Measurements from ENCODE around the gene GNE. TPM values are rescaled to one million over a fixed set of nuclear protein-coding genes. Genes with fewer than 3 reads are reported as not detected.

GNE gene
- total RNA-seq, 1 experiment from 2014 or later, result 4.6 TPM

DNA sequence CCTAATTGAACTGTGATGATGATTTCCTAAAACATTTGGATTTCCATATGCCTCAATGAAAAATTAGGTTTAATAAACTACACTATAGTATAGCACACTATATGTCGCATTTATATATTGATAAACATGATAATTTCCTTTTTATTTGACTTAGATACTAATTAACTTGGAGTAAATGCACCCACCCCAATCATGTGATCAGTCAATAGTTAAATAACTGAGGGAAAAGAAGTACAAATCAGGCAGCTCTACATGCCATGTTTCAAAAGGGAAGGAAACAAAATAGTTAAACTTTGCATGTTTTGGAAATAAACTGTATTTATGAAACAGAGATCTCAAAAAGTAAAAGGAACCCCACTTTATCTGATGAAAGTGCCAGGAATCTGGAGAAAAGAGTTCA, 18.0 kb upstream of the GNE start:
- Mint-ChIP-seq H3K27ac (no peak overlapping the region), H3K36me3 (no peaks in the 10 kb centered on the region), H3K4me3 (no peak overlapping the region), H3K27me3 (ENCODE audit: low read depth) (no peaks in the 10 kb centered on the region), H3K4me1 (0 out of 2 replicates have a peak, but pooled peaks cover 3% of the 10 kb centered on the region), H3K9me3 (0 out of 2 replicates have a peak, but pooled peaks cover 5% of the 10 kb centered on the region)
- ChIA-PET CTCF (no interaction called here), POLR2A (no interaction called here)
- DNase-seq (ENCODE audit: low spot score), result no peak
- TF ChIP-seq, protein P1, sequence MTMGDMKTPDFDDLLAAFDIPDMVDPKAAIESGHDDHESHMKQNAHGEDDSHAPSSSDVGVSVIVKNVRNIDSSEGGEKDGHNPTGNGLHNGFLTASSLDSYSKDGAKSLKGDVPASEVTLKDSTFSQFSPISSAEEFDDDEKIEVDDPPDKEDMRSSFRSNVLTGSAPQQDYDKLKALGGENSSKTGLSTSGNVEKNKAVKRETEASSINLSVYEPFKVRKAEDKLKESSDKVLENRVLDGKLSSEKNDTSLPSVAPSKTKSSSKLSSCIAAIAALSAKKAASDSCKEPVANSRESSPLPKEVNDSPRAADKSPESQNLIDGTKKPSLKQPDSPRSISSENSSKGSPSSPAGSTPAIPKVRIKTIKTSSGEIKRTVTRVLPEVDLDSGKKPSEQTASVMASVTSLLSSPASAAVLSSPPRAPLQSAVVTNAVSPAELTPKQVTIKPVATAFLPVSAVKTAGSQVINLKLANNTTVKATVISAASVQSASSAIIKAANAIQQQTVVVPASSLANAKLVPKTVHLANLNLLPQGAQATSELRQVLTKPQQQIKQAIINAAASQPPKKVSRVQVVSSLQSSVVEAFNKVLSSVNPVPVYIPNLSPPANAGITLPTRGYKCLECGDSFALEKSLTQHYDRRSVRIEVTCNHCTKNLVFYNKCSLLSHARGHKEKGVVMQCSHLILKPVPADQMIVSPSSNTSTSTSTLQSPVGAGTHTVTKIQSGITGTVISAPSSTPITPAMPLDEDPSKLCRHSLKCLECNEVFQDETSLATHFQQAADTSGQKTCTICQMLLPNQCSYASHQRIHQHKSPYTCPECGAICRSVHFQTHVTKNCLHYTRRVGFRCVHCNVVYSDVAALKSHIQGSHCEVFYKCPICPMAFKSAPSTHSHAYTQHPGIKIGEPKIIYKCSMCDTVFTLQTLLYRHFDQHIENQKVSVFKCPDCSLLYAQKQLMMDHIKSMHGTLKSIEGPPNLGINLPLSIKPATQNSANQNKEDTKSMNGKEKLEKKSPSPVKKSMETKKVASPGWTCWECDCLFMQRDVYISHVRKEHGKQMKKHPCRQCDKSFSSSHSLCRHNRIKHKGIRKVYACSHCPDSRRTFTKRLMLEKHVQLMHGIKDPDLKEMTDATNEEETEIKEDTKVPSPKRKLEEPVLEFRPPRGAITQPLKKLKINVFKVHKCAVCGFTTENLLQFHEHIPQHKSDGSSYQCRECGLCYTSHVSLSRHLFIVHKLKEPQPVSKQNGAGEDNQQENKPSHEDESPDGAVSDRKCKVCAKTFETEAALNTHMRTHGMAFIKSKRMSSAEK (CRISPR knock-in tag; IDR thresholded peaks at IDR 0.05; ENCODE audit: borderline replicate concordance), result no peak
- no peak for TF ChIP-seq ETV6 (CRISPR knock-in tag; IDR thresholded peaks at IDR 0.05)
- TF ChIP-seq NR1H2 (CRISPR knock-in tag; IDR thresholded peaks at IDR 0.05), result no peak
- no peak for TF ChIP-seq CREM (CRISPR knock-in tag; IDR thresholded peaks at IDR 0.05)
- no peak for ATAC-seq

- Mint-ChIP-seq H3K9me3 (peaks cover 8% of the 10 kb centered on the region; the same call in 1 of the 2 replicates), H3K4me1 (0 out of 2 replicates have a peak, but pooled peaks cover 3% of the 10 kb centered on the region), H3K27ac (0 out of 2 replicates have a peak overlapping the region, but pooled peaks have one; percentile 31), H3K36me3 (no peaks in the 10 kb centered on the region), H3K4me3 (no peak overlapping the region), H3K27me3 (ENCODE audit: low read depth) (no peaks in the 10 kb centered on the region)
- ATAC-seq (no peak), DNase-seq (ENCODE audit: low spot score) (no peak)
- ChIA-PET POLR2A (no interaction called here), CTCF (no interaction called here)
- no peak for TF ChIP-seq MYBL2 (CRISPR knock-in tag; IDR thresholded peaks at IDR 0.05)
- no peak for TF ChIP-seq CDX4 (CRISPR knock-in tag; IDR thresholded peaks at IDR 0.05; ENCODE audit: borderline replicate concordance)
- TF ChIP-seq IRF1 (CRISPR knock-in tag; IDR thresholded peaks at IDR 0.05), result no peak
- TF ChIP-seq NFATC4 (CRISPR knock-in tag; IDR thresholded peaks at IDR 0.05), result no peak
- TF ChIP-seq NFE2L1 (CRISPR knock-in tag; IDR thresholded peaks at IDR 0.05), result no peak
- TF ChIP-seq CREB1 (CRISPR knock-in tag; IDR thresholded peaks at IDR 0.05), result no peak
- TF ChIP-seq TEAD1 (CRISPR knock-in tag; IDR thresholded peaks at IDR 0.05), result no peak
- TF ChIP-seq, protein P2, sequence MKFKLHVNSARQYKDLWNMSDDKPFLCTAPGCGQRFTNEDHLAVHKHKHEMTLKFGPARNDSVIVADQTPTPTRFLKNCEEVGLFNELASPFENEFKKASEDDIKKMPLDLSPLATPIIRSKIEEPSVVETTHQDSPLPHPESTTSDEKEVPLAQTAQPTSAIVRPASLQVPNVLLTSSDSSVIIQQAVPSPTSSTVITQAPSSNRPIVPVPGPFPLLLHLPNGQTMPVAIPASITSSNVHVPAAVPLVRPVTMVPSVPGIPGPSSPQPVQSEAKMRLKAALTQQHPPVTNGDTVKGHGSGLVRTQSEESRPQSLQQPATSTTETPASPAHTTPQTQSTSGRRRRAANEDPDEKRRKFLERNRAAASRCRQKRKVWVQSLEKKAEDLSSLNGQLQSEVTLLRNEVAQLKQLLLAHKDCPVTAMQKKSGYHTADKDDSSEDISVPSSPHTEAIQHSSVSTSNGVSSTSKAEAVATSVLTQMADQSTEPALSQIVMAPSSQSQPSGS (CRISPR knock-in tag; IDR thresholded peaks at IDR 0.05; ENCODE audit: borderline replicate concordance, low read depth), result no peak
- TF ChIP-seq, protein P3, sequence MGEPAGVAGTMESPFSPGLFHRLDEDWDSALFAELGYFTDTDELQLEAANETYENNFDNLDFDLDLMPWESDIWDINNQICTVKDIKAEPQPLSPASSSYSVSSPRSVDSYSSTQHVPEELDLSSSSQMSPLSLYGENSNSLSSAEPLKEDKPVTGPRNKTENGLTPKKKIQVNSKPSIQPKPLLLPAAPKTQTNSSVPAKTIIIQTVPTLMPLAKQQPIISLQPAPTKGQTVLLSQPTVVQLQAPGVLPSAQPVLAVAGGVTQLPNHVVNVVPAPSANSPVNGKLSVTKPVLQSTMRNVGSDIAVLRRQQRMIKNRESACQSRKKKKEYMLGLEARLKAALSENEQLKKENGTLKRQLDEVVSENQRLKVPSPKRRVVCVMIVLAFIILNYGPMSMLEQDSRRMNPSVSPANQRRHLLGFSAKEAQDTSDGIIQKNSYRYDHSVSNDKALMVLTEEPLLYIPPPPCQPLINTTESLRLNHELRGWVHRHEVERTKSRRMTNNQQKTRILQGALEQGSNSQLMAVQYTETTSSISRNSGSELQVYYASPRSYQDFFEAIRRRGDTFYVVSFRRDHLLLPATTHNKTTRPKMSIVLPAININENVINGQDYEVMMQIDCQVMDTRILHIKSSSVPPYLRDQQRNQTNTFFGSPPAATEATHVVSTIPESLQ (CRISPR knock-in tag; IDR thresholded peaks at IDR 0.05), result no peak
- TF ChIP-seq ERG (CRISPR knock-in tag; IDR thresholded peaks at IDR 0.05), result no peak
- TF ChIP-seq OVOL2 (CRISPR knock-in tag; IDR thresholded peaks at IDR 0.05; ENCODE audit: borderline replicate concordance), result no peak
- TF ChIP-seq, protein P4, sequence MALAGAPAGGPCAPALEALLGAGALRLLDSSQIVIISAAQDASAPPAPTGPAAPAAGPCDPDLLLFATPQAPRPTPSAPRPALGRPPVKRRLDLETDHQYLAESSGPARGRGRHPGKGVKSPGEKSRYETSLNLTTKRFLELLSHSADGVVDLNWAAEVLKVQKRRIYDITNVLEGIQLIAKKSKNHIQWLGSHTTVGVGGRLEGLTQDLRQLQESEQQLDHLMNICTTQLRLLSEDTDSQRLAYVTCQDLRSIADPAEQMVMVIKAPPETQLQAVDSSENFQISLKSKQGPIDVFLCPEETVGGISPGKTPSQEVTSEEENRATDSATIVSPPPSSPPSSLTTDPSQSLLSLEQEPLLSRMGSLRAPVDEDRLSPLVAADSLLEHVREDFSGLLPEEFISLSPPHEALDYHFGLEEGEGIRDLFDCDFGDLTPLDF (CRISPR knock-in tag; IDR thresholded peaks at IDR 0.05), result no peak
- no peak for TF ChIP-seq CBFB (CRISPR knock-in tag; IDR thresholded peaks at IDR 0.05; ENCODE audit: low read depth)
- TF ChIP-seq RORB (CRISPR knock-in tag; IDR thresholded peaks at IDR 0.05), result no peak
- TF ChIP-seq, protein P5, sequence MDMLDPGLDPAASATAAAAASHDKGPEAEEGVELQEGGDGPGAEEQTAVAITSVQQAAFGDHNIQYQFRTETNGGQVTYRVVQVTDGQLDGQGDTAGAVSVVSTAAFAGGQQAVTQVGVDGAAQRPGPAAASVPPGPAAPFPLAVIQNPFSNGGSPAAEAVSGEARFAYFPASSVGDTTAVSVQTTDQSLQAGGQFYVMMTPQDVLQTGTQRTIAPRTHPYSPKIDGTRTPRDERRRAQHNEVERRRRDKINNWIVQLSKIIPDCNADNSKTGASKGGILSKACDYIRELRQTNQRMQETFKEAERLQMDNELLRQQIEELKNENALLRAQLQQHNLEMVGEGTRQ (CRISPR knock-in tag; IDR thresholded peaks at IDR 0.05), result no peak
- TF ChIP-seq AR (CRISPR knock-in tag; IDR thresholded peaks at IDR 0.05), result no peak
Measured at GRCh38 chr9:36275060-36275459, 16.8 kb upstream of the GNE start.
